KMS-11 (cell line): Measurements from ENCODE around the gene MTG2.

ENCODE experiments used
- H2AFZ ChIP-seq: fragments of 200-600 bp; sonication (generic); 2 replicates; pipeline ENCODE4 v1.6.1; 2016; ENCODE audit warnings: antibody characterized with exemption, mixed run types, low read depth
- H3K27ac ChIP-seq: fragments of 200-600 bp; sonication (generic); 2 replicates; pipeline ENCODE4 v1.6.1; 2016; ENCODE audit warnings: mild to moderate bottlenecking, mixed run types
- H3K27me3 ChIP-seq: fragments of 200-600 bp; sonication (generic); 2 replicates; pipeline ENCODE4 v1.6.1; 2017; ENCODE audit warnings: mild to moderate bottlenecking, low read depth, mixed run types, moderate library complexity; ENCODE audit not compliant: insufficient read depth
- H3K36me3 ChIP-seq: fragments of 200-600 bp; sonication (generic); 2 replicates; pipeline ENCODE4 v1.6.1; 2017; ENCODE audit warnings: mild to moderate bottlenecking, mixed run types; ENCODE audit not compliant: insufficient read depth
- H3K4me1 ChIP-seq: fragments of 200-600 bp; sonication (generic); 2 replicates; pipeline ENCODE4 v1.6.1; 2016; ENCODE audit warnings: mild to moderate bottlenecking, low read depth, mixed run types; ENCODE audit not compliant: poor library complexity, severe bottlenecking
- H3K4me2 ChIP-seq: fragments of 200-600 bp; sonication (generic); 2 replicates; pipeline ENCODE4 v1.7.0; 2016; ENCODE audit warnings: mild to moderate bottlenecking, mixed run types
- H3K4me3 ChIP-seq: fragments of 200-600 bp; sonication (generic); IDR thresholded peaks from 2 replicates; pipeline ENCODE4 v1.6.1; 2017; ENCODE audit warnings: low read depth, low read length, mixed read lengths; ENCODE audit not compliant: insufficient read depth
- H3K79me2 ChIP-seq: fragments of 200-600 bp; sonication (generic); 2 replicates; pipeline ENCODE4 v1.6.1; 2016; ENCODE audit warnings: low read depth, mixed run types; ENCODE audit not compliant: insufficient read depth
- H3K9ac ChIP-seq: fragments of 200-600 bp; sonication (generic); 2 replicates; pipeline ENCODE4 v1.6.1; 2016; ENCODE audit warnings: mild to moderate bottlenecking, mixed run types
- H4K20me1 ChIP-seq: fragments of 200-600 bp; sonication (generic); 2 replicates; pipeline ENCODE4 v1.6.1; 2016; ENCODE audit warnings: mild to moderate bottlenecking, mixed run types; ENCODE audit not compliant: insufficient read depth
- TF ChIP-seq, protein P1 (sequence below): fragments of 200-600 bp; sonication (generic); conservative IDR thresholded peaks from 2 replicates; pipeline ENCODE4 v1.6.1; 2017; ENCODE audit warnings: low read depth, mild to moderate bottlenecking, antibody characterized with exemption, low read length, moderate library complexity, mixed read lengths

MTG2 gene

DNA sequence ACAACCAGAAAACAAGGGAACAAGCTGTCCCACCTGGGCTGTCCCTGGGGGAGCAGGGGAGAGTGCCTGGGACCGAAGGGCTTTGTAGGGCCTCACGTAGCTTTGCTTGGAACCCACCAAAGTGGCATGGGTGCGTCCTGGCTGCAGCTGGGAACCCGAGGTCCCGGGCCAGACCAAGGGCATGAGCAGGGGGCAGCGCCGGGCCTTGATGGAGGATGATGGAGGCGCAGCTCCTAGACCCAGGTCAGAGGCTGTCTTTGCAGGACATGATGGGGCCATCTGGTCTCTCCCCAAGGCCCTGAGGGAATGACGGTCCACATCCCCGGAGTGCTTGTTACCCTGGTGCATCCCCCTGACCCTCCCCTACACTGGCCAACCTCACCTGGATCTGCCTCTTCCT, 47.9 kb downstream of the MTG2 start:
- no peak overlapping the region for H3K27ac ChIP-seq
- H3K4me3 ChIP-seq = no peak overlapping the region
- H3K27me3 ChIP-seq = peaks cover 84% of the 10 kb centered on the region
- H3K79me2 ChIP-seq = no peaks in the 10 kb centered on the region
- no peak overlapping the region for H2AFZ ChIP-seq
- H3K36me3 ChIP-seq = no peaks in the 10 kb centered on the region
- no peaks in the 10 kb centered on the region for H3K4me1 ChIP-seq
- H3K9ac ChIP-seq = no peak overlapping the region
- no peaks in the 10 kb centered on the region for H4K20me1 ChIP-seq
- TF ChIP-seq, protein P1, sequence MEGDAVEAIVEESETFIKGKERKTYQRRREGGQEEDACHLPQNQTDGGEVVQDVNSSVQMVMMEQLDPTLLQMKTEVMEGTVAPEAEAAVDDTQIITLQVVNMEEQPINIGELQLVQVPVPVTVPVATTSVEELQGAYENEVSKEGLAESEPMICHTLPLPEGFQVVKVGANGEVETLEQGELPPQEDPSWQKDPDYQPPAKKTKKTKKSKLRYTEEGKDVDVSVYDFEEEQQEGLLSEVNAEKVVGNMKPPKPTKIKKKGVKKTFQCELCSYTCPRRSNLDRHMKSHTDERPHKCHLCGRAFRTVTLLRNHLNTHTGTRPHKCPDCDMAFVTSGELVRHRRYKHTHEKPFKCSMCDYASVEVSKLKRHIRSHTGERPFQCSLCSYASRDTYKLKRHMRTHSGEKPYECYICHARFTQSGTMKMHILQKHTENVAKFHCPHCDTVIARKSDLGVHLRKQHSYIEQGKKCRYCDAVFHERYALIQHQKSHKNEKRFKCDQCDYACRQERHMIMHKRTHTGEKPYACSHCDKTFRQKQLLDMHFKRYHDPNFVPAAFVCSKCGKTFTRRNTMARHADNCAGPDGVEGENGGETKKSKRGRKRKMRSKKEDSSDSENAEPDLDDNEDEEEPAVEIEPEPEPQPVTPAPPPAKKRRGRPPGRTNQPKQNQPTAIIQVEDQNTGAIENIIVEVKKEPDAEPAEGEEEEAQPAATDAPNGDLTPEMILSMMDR = no peak
- no peak overlapping the region for H3K4me2 ChIP-seq

DNA sequence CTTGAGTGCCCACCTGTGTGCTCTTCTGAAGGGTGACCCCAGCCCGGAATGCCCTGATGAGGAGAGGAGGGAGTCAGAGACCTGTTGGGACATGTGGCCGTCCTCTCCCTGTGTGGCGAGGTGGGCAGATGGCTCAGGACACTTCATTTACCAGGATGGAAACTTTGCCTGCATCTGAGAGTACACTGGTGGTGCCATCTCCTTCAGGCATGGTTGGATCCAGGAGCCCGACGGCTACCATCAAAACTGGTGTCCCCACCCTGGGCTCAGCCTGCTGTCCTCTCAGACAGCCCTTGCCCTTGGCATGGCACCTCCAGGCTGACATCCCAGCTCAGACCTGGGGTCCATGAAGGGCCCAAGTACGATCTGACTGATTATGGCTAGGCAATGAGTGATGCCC, 48.5 kb downstream of the MTG2 start:
- no peak overlapping the region for H3K4me2 ChIP-seq
- H2AFZ ChIP-seq = no peak overlapping the region
- no peak overlapping the region for H3K9ac ChIP-seq
- H3K27ac ChIP-seq = no peak overlapping the region
- no peaks in the 10 kb centered on the region for H3K36me3 ChIP-seq
- H3K79me2 ChIP-seq = no peaks in the 10 kb centered on the region
- H3K4me1 ChIP-seq = no peaks in the 10 kb centered on the region
- peaks cover 84% of the 10 kb centered on the region for H3K27me3 ChIP-seq
- H4K20me1 ChIP-seq = no peaks in the 10 kb centered on the region
- TF ChIP-seq, protein P1 = no peak
- no peak overlapping the region for H3K4me3 ChIP-seq

DNA sequence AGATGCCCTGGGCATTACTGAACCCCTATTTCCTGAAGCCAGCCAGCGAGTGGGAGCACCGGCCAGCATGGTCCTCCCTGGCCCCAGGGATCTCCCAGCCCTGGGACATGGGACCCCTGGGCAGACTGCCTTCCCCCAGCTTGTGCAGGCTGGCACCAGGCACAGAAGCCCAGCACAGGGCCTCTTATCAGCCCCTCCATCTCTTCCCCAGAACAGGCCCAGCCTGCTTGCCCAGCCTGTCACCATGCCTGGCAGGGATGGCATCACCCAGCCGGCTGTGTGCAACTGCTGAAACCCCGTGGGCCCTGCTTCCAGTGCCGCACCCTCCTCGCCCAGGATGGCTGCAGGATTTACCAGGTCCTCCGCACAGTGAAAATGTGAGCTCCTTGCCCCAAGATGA, 49.4 kb downstream of the MTG2 start:
- no peak overlapping the region for H2AFZ ChIP-seq
- H3K79me2 ChIP-seq = no peaks in the 10 kb centered on the region
- H3K9ac ChIP-seq = no peak overlapping the region
- no peak overlapping the region for H3K4me2 ChIP-seq
- H3K4me3 ChIP-seq = no peak overlapping the region
- TF ChIP-seq, protein P1 = no peak
- no peaks in the 10 kb centered on the region for H3K36me3 ChIP-seq
- H3K27ac ChIP-seq = no peak overlapping the region
- H3K4me1 ChIP-seq = no peaks in the 10 kb centered on the region
- peaks cover 77% of the 10 kb centered on the region for H3K27me3 ChIP-seq
- no peaks in the 10 kb centered on the region for H4K20me1 ChIP-seq

DNA sequence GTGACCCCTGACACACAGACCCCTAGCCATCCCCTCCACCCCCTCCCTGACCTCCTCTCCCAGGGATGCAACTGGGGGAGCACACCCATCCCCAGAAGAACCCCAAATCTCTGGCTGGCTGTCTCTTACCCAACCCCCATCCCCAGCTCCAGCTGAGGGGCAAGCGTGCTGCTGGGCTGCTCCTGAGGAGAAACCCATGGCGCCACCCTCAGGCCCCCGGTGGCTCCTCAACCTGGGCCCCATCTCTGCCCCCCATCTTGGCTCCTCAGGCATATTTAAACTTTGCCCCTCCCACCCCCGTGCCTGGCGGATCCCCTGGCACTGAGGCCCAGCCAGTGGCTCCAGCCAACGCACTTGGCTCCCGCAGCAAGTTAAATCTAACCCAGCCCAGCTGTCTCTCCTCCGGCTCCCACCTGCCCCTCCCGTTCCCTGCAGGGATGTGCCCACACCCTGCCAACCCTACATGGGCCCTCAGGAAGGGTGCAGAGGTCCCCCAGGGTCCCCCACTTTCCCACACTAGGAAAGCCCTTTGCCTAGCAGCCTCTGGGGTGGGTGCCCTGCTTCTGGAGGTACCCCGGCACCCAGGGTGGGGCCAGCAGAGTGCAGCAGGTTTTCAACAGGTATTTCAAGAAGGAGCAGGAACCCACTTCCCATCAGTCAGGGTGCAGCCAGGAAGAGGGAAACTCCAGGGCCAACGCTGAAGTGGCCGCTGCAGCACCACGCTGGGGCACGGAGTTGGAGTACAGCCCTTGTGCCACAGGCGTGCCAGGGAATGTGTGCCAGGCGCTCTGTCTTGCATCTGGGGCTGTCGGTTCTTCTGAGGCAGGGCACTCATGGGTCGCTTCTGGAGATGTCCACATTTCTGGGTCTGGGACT, 50.2 kb downstream of the MTG2 start:
- H3K27me3 ChIP-seq = peaks cover 69% of the 10 kb centered on the region
- H3K27ac ChIP-seq = no peak overlapping the region
- no peak overlapping the region for H3K9ac ChIP-seq
- no peak overlapping the region for H3K4me3 ChIP-seq
- no peaks in the 10 kb centered on the region for H3K36me3 ChIP-seq
- TF ChIP-seq, protein P1 = no peak
- H2AFZ ChIP-seq = no peak overlapping the region
- no peaks in the 10 kb centered on the region for H4K20me1 ChIP-seq
- H3K4me1 ChIP-seq = peaks cover 3% of the 10 kb centered on the region
- H3K79me2 ChIP-seq = no peaks in the 10 kb centered on the region
- no peak overlapping the region for H3K4me2 ChIP-seq
